Psoas muscle (tissue), 8 donors: ENCODE data around the gene NPEPL1. TPM values are rescaled to one million over a fixed set of nuclear protein-coding genes. Genes with fewer than 3 reads are reported as not detected.
A peak's percentile ranks its signal among the peaks of the same experiment; 100 is the strongest.
"Not testable (repeated sequence)": the region's sequence is repeated elsewhere in the genome, so short reads cannot be mapped to it uniquely, and the experiment has no call there.

Source experiments
- ATAC-seq, 4 donors: fragments of 200-7000 bp; cut with Tn5 transposase; one replicate each; pipeline ENCODE4 v1.9.1; 2020; ENCODE audit warnings: moderate library complexity in 3 of 4, mild to moderate bottlenecking in 2 of 4
- DNase-seq, 2 donors: peaks; one replicate each; pipeline ENCODE4 v3.0.0-alpha.2; 2020
- H3K27ac ChIP-seq: fragments of 200-600 bp; one replicate; pipeline ENCODE4 v1.8.0; 2022
- H3K27me3 ChIP-seq, 3 donors: fragments of 200-600 bp in 1 of 3; one replicate each; pipeline versions ENCODE4 v1.6.1 to v1.8.0; 2013 to 2022; ENCODE audit warnings: low read length in 2 of 3, mild to moderate bottlenecking in 2 of 3, moderate library complexity in 1 of 3; ENCODE audit not compliant: insufficient read depth in 3 of 3
- H3K36me3 ChIP-seq, 2 donors: fragments of 200-600 bp in 1 of 2; one replicate each; pipeline versions ENCODE4 v1.6.1 to v1.8.0; 2013 to 2022; ENCODE audit warnings: low read depth in 1 of 2, mild to moderate bottlenecking in 1 of 2, moderate library complexity in 1 of 2; ENCODE audit not compliant: insufficient read depth in 1 of 2
- H3K4me1 ChIP-seq: fragments of 200-600 bp; one replicate; pipeline ENCODE4 v1.8.0; 2022
- H3K4me3 ChIP-seq: fragments of 200-600 bp; one replicate; pipeline ENCODE4 v1.8.0; 2022; ENCODE audit warnings: mild to moderate bottlenecking
- H3K9me3 ChIP-seq: fragments of 200-600 bp; one replicate; pipeline ENCODE4 v1.8.0; 2022
- WGBS, 3 donors: extraction: QIAGEN DNeasy Blood & Tissue Kit; methylation state at CpG; one replicate each; pipeline versions ENCODE4 v1.1.6 to v1.1.7; 2013; 5-methylcytosine and 5-hydroxymethylcytosine counted together
- intact Hi-C, 2 donors: fragments of 100-400 bp; cut with DNase I; formaldehyde crosslinking; loops; one replicate each; pipeline versions ENCODE4 v1.11.0 to v1.14.2; 2022
- long read RNA-seq, 2 donors: library from polyadenylated mRNA; unstranded; transcript quantifications; one replicate each; pipeline ENCODE4 v2.0.0, GENCODE V29; 2021
- polyA plus RNA-seq, 3 donors: library from polyadenylated mRNA; stranded (reverse); fragments of 200-250 nt; gene quantifications; one replicate each; pipeline ENCODE4 v1.2.3, GENCODE V29; 2013
- total RNA-seq, 4 donors: library from RNA; stranded (reverse); fragmentation: NEBNext Ultra II Directional in 2 of 4; extraction: Animal tissue kit (Norgen Biotek cat#: 25700) in 2 of 4; gene quantifications; one replicate each; pipeline versions ENCODE4 v1.2.1 to v1.2.4, GENCODE V29; 2021 to 2023
- TF ChIP-seq, protein P1 (sequence below): fragments of 200-600 bp; IDR thresholded peaks from one replicate; pipeline ENCODE4 v1.8.0; 2022; ENCODE audit warnings: antibody characterized with exemption
- donor health status: healthy with polysubstance abuse.
- donor health status: DM: no; HTN: no; CAD: no; lungs with moderate emphysema.
- donor health status: Bipolar disorder and iron deficiency.
- donor health status: healthy.
- donor health status: DM: yes; HTN: yes; CAD: no.
- donor health status: DM: no; HTN: no; CAD: no.
- donor health status: DM: no; HTN: no; CAD: no.
- donor health status: DM: yes; HTN: yes; CAD: no.

The NPEPL1 gene, protein sequence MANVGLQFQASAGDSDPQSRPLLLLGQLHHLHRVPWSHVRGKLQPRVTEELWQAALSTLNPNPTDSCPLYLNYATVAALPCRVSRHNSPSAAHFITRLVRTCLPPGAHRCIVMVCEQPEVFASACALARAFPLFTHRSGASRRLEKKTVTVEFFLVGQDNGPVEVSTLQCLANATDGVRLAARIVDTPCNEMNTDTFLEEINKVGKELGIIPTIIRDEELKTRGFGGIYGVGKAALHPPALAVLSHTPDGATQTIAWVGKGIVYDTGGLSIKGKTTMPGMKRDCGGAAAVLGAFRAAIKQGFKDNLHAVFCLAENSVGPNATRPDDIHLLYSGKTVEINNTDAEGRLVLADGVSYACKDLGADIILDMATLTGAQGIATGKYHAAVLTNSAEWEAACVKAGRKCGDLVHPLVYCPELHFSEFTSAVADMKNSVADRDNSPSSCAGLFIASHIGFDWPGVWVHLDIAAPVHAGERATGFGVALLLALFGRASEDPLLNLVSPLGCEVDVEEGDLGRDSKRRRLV
- total RNA-seq (10 to 100 TPM; 29.1 to 52.3 (median 36.4) TPM), polyA plus RNA-seq (10 to 100 TPM; 18.4 to 41.9 (median 29.1) TPM)
- long read RNA-seq, donor 1, transcript NPEPL1-201 (12 exons, 2,378 nt): major isoform, 130 of 152 reads
- long read RNA-seq, donor 1, partial matches to known transcripts: 2 of 152 reads
- long read RNA-seq, donor 1, other reads (novel, unspliced or antisense): 15 of 152 reads
- long read RNA-seq, donor 2, transcript NPEPL1-201 (12 exons, 2,378 nt): major isoform, 170 of 176 reads
- long read RNA-seq, donor 2, partial matches to known transcripts: 0 of 176 reads
- long read RNA-seq, donor 2, other reads (novel, unspliced or antisense): 2 of 176 reads

DNA sequence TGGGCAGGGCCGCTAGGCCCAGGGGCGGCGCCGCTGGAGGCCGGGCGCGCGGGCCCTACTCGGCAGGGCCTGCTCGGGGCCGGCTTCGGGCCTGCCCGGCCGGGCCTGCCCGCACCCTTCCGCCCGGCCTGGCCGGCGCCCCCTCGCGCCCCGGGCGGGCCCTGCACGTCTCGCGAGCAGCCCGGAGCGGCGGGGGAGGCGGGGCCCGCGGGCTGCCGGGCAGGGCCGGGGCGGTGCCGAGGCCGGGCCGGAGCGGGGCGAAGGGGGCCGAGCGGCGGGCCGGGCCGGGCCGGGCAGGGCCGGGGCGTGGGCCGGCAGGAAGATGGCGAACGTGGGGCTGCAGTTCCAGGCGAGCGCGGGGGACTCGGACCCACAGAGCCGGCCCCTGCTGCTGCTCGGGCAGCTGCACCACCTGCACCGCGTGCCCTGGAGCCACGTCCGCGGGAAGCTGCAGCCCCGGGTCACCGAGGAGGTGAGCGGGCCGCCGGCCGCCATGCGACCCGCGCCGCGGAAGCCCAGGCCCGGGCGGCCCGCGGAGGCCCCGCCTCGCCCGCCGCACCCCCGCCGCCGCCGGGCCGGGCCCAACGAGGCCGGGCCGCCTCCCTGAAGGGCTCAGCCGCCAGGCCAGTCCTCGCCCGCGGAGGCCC, at the start of gene NPEPL1:
Gene NPEPL1, plus strand, starts transcription at position 222 of the 647 bp plus-strand sequence. Its CDS starts 101 bp downstream, at position 323.
- intact Hi-C loops: loop anchor here (2.0 to 5.0 kb wide), 4 partner anchors 40 to 455 kb away; partner anchors contain the start of gene STX16 (in 2 of the 2)
- TF ChIP-seq, protein P1, sequence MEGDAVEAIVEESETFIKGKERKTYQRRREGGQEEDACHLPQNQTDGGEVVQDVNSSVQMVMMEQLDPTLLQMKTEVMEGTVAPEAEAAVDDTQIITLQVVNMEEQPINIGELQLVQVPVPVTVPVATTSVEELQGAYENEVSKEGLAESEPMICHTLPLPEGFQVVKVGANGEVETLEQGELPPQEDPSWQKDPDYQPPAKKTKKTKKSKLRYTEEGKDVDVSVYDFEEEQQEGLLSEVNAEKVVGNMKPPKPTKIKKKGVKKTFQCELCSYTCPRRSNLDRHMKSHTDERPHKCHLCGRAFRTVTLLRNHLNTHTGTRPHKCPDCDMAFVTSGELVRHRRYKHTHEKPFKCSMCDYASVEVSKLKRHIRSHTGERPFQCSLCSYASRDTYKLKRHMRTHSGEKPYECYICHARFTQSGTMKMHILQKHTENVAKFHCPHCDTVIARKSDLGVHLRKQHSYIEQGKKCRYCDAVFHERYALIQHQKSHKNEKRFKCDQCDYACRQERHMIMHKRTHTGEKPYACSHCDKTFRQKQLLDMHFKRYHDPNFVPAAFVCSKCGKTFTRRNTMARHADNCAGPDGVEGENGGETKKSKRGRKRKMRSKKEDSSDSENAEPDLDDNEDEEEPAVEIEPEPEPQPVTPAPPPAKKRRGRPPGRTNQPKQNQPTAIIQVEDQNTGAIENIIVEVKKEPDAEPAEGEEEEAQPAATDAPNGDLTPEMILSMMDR: peak; percentile 31
- peaks cover 0 to 26% of the 10 kb centered on the region in 2 donors for H3K36me3 ChIP-seq
- peak within 1 kb of the TSS; percentile 91 for H3K27ac ChIP-seq
- ATAC-seq (peak; percentile 85 to 91 (median 86)), DNase-seq (peak; percentile 83 to 84)
- peaks cover 32% of the 10 kb centered on the region for H3K4me1 ChIP-seq
- WGBS, 3 donors: 1 to 2% methylated on average over 43 to 93 of the region's 93 CpGs; no CpG with 5 or more reads in 1 of the 3 donors
- H3K27me3 ChIP-seq: no peaks in the 10 kb centered on the region
- no peaks in the 10 kb centered on the region for H3K9me3 ChIP-seq
- peak within 1 kb of the TSS; percentile 72 for H3K4me3 ChIP-seq

DNA sequence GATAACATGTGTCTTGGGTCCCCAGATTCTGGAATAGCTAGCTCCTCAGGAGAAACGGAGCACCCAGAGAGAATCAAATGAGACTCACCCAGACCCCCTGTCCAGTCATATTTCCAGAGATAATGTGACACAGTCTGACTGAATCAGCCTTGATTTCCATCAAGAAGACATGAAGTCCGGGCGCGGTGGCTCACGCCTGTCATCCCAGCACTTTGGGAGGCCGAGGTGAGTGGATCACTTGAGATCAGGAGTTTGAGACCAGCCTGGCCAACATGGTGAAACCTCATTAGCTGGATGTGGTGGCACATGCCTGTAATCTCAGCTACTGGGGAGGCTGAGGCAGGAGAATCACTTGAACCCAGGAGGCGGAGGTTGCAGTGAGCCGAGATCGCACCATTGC, 49.7 kb upstream of the NPEPL1 start:
- intact Hi-C loops, H3K36me3 ChIP-seq, H3K27me3 ChIP-seq, H3K27ac ChIP-seq, DNase-seq, H3K9me3 ChIP-seq, H3K4me3 ChIP-seq, ATAC-seq: not testable (repeated sequence)
- peaks cover 26% of the 10 kb centered on the region for H3K4me1 ChIP-seq
- WGBS, 3 donors: 96 to 97% (median 97%) methylated on average over 9 of the region's 9 CpGs

DNA sequence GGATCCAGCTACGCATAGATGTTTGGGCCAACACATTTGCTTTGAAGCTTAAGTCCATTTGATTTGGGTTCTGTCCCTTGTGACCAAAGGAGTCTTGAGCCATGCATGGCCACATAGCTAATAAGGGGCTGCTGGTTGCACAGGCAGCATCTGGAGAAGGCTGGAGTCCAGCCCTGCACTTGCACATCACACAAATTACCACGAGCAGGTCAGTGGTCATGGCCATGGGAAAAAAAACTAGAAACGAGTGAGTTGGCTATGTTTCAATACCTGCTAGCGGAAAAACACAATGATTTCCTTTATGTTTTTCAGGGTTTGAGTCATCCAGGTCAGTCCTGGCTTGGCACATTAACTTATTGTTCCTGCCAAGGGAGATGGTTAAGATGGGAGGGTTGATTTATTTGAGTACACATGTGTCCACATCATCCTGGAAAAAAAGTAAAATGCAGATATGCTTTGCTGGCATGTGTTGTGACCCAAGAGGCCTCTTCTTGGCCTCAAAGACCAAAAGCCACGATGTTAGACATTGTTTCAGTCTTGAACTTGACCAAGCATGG, 47.1 kb upstream of the NPEPL1 start:
- 40 to 44% (median 43%) methylated on average over 5 of the region's 5 CpGs for WGBS, 3 donors
- no peak for DNase-seq
- H3K9me3 ChIP-seq: no peaks in the 10 kb centered on the region
- intact Hi-C loops: loop anchor here in 1 of 2 donors (5.0 kb wide), 2 partner anchors 192 to 207 kb away; partner anchors contain the start of genes GNAS and GNAS-AS1
- TF ChIP-seq, protein P1: no peak
- H3K27me3 ChIP-seq: no peaks in the 10 kb centered on the region
- H3K36me3 ChIP-seq: no peaks in the 10 kb centered on the region
- peak overlapping the region; percentile 30 for H3K27ac ChIP-seq
- H3K4me1 ChIP-seq: peaks cover 26% of the 10 kb centered on the region
- no peak for ATAC-seq
- H3K4me3 ChIP-seq: no peak overlapping the region

DNA sequence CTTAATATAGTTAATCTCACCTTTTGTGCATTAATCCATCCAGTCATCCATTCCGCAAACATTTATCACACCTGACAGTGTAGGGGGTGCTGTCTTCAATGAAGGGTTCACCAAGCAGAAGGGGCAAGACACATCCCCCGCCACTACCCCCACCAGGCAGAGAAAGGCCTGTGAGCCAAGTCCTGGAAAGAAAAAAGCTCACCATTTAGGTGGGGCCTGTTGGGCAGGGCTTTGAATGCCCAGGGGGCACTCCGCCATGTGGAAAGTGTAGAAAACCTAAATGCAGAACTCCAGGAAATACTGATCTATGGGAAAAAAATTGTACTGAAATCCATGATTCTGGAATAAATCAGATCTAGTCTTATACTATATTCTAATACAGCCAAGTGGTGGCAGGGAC, 46.3 kb upstream of the NPEPL1 start:
- no peak for DNase-seq
- WGBS, 3 donors: 95 to 98% (median 97%) methylated on average over 3 of the region's 3 CpGs
- Histone ChIP-seq H3K4me3 (no peak overlapping the region), H3K9me3 (no peaks in the 10 kb centered on the region), H3K36me3 (no peaks in the 10 kb centered on the region), H3K27ac (peak overlapping the region; percentile 43), H3K4me1 (peaks cover 26% of the 10 kb centered on the region), H3K27me3 (no peaks in the 10 kb centered on the region)
- TF ChIP-seq, protein P1: no peak
- intact Hi-C loops: loop anchor here in 1 of 2 donors (5.0 kb wide), 2 partner anchors 191 to 206 kb away; partner anchors contain the start of genes GNAS and GNAS-AS1
- no peak for ATAC-seq
